GM06990 (cell line): ENCODE results near the gene C6orf47.
A peak's percentile ranks its signal among the peaks of the same experiment; 100 is the strongest.
"Not testable (repeated sequence)": the region's sequence is repeated elsewhere in the genome, so short reads cannot be mapped to it uniquely, and the experiment has no call there.

Source experiments
- DNase-seq: peaks from one replicate; pipeline ENCODE4 v3.0.0-alpha.2; 2011; ENCODE audit not compliant: insufficient read length; ENCODE audit errors: extremely low read depth
- H3K27me3 ChIP-seq: replicated peaks from 2 replicates; pipeline ENCODE4 v1.6.0; 2011; ENCODE audit warnings: low read length; ENCODE audit not compliant: control insufficient read depth, insufficient read depth
- H3K36me3 ChIP-seq: 2 replicates; pipeline ENCODE4 v1.5.1; 2011; ENCODE audit warnings: low read length; ENCODE audit not compliant: control insufficient read depth, insufficient read depth
- H3K4me3 ChIP-seq: replicated peaks from 2 replicates; pipeline ENCODE4 v1.5.1; 2011; ENCODE audit warnings: low read depth, mild to moderate bottlenecking, control low read depth, low read length
- CTCF ChIP-seq: IDR thresholded peaks from 2 replicates; pipeline ENCODE4 v1.5.1; 2011; ENCODE audit warnings: low read length, control low read depth, mild to moderate bottlenecking, inconsistent platforms; ENCODE audit not compliant: insufficient read depth, poor library complexity, severe bottlenecking

Gene C6orf47

GRCh38 chr6:31660381-31661261 lies at the start of gene C6orf47:
TSS of gene C6orf47 (minus strand) at chr6:31660778. CDS start at chr6:31659947, 831 bp downstream.
- Histone ChIP-seq H3K36me3 (peaks cover 11% of the 10 kb centered on the region), H3K4me3 (peak within 1 kb of the TSS; percentile 92), H3K27me3 (no peaks in the 10 kb centered on the region)
- DNase-seq, result peak; percentile 88
- no peak for TF ChIP-seq CTCF

- H3K4me3 ChIP-seq, H3K27me3 ChIP-seq, H3K36me3 ChIP-seq, DNase-seq: not testable (repeated sequence)
These were observed 48.6 kb upstream of the C6orf47 start for GRCh38 chr6:31709157-31709556.

- no peak for TF ChIP-seq CTCF
- no peak for DNase-seq
These were observed 47.6 kb upstream of the C6orf47 start for GRCh38 chr6:31708224-31708623.

GRCh38 chr6:31707701-31708100 lies 47.1 kb upstream of the C6orf47 start:
- Histone ChIP-seq H3K36me3 (no peaks in the 10 kb centered on the region), H3K4me3 (no peak overlapping the region), H3K27me3 (no peaks in the 10 kb centered on the region; the same call in 1 of the 2 replicates)
- TF ChIP-seq CTCF, result no peak
- DNase-seq, result no peak

More at GRCh38 chr6:31708224-31708623, 47.6 kb upstream of the C6orf47 start:
- Histone ChIP-seq H3K36me3 (no peaks in the 10 kb centered on the region), H3K27me3 (no peaks in the 10 kb centered on the region; the same call in 1 of the 2 replicates), H3K4me3 (no peak overlapping the region)

GRCh38 chr6:31706599-31706998 lies 46.0 kb upstream of the C6orf47 start, which contains the start of gene LY6G6F:
TSS of gene LY6G6F (plus strand) at chr6:31706866. CDS start at chr6:31706907, 41 bp downstream.
- H3K27me3 ChIP-seq, result no peaks in the 10 kb centered on the region
- H3K36me3 ChIP-seq, result no peaks in the 10 kb centered on the region
- TF ChIP-seq CTCF, result no peak
- no peak for DNase-seq
- H3K4me3 ChIP-seq, result no peak within 1 kb of the TSS

- no peaks in the 10 kb centered on the region for H3K27me3 ChIP-seq
- TF ChIP-seq CTCF, result no peak
- H3K4me3 ChIP-seq, result no peak overlapping the region
- DNase-seq, result no peak
- H3K36me3 ChIP-seq, result no peaks in the 10 kb centered on the region
These were observed 45.4 kb upstream of the C6orf47 start for GRCh38 chr6:31705931-31706330.
